Fibroblast of gingiva (primary cell): Measurements from ENCODE around the gene ZNF101.
A peak's percentile ranks its signal among the peaks of the same experiment; 100 is the strongest.

Source experiments
- DNase-seq: peaks from one replicate; pipeline ENCODE4 v3.0.0-alpha.2; 2011; ENCODE audit warnings: low read depth

Gene ZNF101

DNA sequence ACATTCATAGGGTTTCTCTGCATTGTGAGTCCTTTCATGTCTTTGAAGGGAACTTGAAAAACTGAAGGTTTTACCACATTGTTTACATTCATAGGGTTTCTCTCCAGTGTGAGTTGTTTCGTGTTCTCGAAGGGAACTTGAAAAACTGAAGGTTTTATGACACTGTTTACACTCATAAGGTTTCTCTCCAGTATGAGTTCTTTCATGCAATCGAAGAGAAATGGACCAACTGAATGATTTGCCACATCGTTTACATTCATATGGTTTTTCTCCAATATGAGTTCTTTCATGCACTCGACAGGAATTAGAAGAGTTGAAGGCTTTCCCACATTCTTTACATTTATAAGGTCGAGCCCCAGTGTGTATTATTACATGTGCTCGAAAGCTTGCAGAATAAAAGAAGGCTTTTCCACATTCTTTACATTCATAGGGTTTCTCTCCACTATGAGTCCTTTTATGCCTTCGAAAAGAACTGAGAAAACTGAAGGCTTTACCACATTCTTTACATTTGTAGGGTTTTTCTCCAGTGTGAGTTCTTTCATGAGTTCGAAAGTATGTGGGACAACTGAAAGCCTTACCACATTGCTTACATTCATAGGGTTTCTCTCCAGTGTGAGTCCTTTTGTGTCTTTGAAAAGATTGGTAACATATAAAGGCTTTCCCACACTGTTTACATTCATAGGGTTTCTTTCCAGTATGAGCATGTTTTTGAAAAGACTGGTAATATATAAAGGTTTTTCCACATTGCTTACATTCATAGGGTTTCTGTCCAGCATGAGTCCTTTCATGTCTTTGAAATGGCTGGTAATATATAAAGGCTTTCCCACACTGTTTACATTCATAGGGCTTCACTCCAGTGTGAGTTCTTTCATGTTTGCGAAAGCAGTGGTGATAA, 43.5 kb downstream of the ZNF101 start:
- DNase-seq: no peak

DNA sequence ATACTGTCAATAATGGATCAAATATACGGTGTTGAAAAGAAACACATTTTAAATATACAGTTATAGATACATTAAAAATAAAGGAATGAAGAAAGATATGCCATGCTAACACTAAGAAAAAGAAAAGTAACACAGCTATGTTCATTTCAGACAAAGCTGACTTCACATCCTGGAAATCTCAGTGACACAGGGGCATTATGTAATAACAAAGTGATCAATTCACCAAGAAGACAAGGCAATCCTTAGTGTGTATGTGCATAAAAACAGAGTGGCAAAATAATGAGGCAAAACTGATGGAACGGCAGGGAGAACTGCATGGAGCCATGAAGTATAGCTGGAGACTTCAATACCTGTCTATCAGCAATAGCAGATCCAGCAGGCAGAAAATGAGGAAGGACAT, 51.2 kb downstream of the ZNF101 start:
- DNase-seq: no peak

DNA sequence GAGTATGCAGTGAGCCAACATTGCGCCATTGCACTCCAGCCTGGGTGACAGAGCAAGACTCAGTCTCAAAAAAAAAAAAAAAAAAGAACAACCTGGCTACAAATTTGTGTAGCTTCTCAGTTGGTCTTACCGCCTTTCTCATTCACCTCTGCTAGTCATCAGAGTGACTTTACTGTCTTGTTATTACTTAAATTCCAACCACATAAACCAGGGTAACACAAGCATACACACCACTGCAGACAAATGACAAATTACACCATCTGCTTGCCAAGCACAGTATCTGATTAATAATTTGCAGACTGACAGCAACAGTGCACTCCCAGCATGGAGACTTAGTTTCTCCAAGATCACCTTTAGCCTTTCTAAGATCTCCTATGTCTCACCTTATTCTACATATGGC, 53.3 kb downstream of the ZNF101 start:
- DNase-seq: no peak

DNA sequence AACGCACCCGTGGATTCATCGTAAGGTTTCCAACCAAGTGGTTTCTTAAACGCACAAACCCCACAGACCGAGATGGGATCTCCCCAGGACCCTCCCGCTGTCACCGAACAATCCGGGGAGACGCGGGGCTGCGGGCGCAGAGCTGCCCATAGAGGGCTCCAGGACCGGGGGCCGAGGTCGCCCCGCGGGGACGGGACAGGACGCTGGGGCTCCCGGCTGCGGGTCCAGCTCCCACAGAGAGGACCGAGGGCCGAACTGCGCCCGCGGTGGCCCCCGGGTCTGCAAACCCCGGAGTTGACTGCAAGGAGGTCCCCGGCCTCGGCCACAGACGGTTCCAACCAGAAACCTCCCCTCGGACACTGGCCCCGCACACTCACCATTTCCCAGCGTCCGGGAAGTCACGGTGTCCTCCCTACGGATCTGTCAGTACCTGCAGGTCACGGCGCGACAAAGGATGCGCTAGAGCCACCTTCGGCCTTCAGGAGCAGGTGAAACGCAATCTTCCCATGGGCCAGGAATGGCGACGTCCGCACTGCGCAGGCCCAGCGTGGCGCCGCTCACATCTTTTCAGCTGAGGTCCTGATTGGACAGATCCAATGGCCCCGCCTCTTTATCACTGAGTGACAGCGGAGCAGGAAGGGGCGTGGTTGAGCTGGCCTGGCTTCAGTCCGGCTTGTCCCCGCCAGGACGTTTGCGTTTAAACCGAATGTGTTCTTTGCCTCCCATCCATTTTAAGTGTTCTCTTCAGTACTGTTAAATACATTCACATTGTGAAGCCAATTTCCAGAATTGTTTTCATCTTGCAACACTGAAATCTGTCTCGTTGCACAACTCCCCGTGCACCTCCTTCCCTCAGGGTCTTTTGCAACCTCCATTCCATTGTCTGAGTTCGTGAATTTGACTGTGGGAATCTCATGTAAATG, 64.2 kb downstream of the ZNF101 start, which contains the start of gene ZNF14:
Gene ZNF14, minus strand, starts transcription at position 534 of the 923 bp plus-strand sequence. Its CDS starts 154 bp downstream, at position 380.
- DNase-seq: peak; percentile 89
